GM10847 (cell line): Measurements from ENCODE around the gene TSPYL2.

ENCODE experiments used
- POLR2A ChIP-seq: IDR thresholded peaks from 2 replicates; pipeline ENCODE4 v1.6.1; 2011; ENCODE audit not compliant: insufficient read length; ENCODE audit errors: extremely low read depth

TSPYL2 gene

DNA sequence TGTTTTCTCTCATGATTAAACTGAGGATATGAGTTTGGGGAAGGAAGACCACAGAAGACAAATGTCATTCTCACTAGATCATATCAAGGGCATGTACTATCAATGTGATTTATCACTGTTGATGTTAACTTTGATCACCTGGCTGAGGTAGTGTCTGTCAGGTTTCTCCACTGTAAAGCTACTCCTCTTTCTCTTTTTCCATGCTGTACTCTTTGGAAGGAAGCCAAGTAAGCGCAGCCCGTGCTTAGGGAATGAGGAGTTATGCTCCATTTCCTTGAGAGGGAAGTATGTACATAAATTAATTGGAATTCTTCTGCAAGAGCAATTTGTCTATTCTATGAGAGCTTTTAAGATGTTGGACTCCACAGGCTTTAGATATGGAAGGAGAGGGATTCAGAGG lies 7.8 kb downstream of the TSPYL2 start:
- no peak for TF ChIP-seq POLR2A

GRCh38 chrX:53091354-53091753 lies 9.2 kb downstream of the TSPYL2 start:
- TF ChIP-seq POLR2A = no peak

GRCh38 chrX:53093177-53093655 lies 11.0 kb downstream of the TSPYL2 start:
- TF ChIP-seq POLR2A = no peak

DNA sequence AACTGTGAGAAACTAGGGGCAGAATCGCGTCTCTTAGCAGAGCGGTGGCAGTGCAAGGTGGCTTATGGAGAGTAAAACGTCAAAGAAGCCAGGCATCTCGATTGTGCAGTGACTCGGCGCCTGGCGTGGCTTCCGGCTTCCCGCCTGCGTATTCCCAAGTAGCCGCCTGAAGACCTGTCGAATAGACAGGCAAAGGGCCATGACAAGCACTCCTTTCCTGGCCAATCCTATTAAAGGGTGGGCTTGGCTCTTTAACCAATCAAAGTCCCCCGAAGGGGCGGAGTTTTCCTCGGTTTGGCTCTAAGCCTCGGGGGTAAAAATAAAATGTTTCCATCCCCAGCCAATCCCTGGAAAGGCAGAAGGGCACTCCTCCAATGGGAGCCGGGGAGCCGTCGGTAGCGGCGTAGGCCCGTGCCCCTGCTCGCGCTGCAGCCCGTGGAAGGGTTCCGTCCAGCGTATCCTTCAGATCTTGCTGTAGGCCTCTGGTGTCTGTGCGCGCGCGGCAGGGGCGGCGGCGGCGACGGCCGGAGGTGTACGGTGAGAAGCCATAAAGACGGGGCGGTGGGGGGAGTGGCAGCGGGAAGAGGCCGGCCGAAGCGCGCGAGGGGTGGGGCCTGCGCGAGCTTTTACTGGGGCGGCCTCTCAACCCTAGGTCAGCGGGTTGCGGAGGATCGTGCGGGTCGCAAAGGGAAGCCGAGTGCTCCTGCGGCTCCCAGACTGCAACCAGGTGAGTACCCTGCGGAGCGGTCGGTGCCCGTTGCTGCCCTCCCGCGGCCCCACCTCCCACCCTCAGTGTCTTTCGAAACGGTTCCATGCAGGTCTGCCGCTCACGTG lies 11.8 kb downstream of the TSPYL2 start, which contains the start of gene KANTR:
KANTR (plus strand) TSS at position 395 of the 834 bp plus-strand sequence. CDS start 30,131 bp downstream, outside the sequence.
- TF ChIP-seq POLR2A = no peak

DNA sequence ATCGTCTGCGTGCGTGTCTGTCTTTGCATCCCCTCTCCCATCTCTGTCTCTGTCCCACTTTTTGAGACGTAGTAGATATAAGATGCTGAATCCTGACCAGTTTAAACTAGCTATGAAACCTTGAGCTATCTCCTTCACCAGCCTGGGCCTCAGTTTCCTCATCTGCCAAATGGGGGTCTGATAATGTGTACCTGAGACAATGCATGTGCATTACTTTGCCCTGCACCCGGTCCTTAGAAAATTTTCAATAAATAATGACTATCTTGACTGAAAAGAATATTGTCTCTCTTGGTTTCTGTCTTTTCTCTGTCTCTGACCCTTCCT lies 12.4 kb downstream of the TSPYL2 start:
- TF ChIP-seq POLR2A = no peak

GRCh38 chrX:53095796-53096195 lies 13.6 kb downstream of the TSPYL2 start:
- no peak for TF ChIP-seq POLR2A

DNA sequence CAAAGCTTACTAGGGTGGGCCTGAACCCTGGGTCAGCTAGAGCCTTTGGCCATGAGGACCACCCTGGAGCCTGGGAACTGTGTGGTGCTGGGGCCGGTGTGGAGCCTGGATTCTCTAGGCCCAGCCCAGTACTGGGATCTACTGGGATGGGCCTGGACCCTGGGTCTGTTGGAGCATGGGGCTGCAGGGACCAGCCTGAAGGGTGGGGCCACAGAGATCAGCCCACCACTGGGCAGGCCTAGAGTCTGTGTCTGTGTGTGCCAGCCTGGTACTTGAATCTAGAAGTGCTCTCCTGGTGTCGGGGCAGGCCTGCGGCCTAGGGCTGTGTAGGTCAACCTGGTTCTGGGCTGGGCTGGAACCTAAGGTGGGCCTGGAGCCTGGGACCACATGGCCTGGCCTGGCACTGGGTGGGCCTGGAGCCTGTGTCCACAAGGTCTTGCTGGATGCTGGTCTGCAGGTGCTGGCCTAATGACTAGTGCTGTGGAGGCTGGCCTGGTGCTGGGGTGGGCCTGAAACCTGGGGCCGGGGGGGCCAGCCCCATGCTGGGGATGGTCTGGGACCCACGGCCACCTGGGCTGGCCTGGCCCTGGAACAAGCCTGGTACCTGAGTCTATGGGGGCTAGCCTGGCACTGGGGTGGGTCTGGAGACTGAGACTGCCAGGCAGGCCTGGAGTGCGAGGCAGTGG lies 32.8 kb downstream of the TSPYL2 start:
- no peak for TF ChIP-seq POLR2A

DNA sequence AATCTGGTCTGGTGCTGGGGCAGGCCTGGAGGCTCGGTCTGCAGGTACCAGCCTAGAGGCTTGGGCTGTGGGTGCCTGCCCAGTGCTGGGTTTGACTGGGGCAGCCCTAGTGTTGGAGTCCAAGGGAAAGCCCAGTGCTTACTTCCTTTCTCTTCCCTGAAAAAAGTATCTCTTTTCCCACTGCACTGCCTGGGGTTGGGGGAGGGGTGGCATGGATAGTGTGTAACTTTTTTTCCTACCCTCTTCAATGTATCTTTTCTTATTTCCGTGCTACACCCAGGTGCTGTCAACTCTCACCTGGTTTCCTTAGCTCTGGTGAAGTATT lies 33.3 kb downstream of the TSPYL2 start:
- no peak for TF ChIP-seq POLR2A

- TF ChIP-seq POLR2A = no peak
These were observed 33.9 kb downstream of the TSPYL2 start for GRCh38 chrX:53116101-53116500.

- TF ChIP-seq POLR2A = no peak
These were observed 39.8 kb downstream of the TSPYL2 start for GRCh38 chrX:53122013-53122412.

DNA sequence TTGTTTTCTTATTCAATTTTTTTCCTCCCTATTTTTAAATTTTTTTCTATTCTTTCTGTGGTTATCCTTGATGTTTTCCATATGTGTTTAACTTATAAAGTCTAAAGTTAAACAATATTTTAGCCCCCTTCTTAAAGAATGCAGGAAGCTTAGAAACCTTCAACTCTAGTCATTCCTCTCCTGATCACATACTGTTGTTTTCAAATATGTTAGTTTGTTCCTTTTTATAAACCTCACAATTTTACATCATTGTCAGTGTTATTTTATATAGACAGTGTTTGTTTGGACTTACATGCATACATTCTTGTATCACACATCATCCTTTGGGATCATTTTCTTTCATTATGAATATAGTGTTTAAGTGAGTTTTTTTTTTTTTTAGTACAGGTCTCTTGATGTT lies 43.3 kb downstream of the TSPYL2 start:
- no peak for TF ChIP-seq POLR2A

DNA sequence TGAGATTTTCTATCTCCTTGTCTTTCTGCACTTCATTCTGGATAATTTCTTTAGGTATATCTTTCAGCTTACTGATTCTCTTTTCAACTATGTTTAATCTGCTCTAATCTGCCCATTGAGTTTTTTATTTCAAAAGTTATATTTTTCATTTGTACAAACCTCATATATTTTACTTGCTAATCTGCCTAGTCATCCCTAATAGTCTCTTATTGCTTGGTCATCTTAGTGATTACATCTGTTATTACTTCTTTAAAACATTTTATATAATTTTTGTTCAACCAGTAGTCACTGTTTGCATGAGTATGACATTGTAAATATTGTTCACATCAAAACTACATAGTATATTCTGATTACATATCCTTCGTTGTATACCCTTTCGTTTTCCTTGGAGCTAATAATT lies 44.2 kb downstream of the TSPYL2 start:
- TF ChIP-seq POLR2A = no peak

GRCh38 chrX:53128097-53128749 lies 46.1 kb downstream of the TSPYL2 start:
- no peak for TF ChIP-seq POLR2A

DNA sequence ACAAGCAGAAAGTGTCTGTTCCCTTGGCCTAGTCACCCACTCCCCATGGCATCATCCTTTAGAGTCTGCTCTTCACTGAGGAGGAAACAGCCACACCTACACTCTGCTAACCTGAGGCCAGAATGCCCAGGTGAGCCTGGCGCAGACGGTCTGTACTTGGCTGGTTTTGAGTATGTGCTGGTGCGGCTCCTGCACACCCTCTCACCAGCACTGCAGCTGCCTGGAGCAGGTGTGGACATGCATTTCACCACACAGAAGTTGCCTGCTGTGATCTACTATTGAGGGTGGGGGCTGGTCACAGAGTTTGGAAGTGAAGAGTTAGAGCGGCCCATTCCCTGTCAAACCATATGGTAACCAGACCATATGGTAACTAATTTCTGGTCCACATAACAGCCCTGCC lies 51.2 kb downstream of the TSPYL2 start:
- TF ChIP-seq POLR2A = no peak

- TF ChIP-seq POLR2A = no peak
These were observed 53.4 kb downstream of the TSPYL2 start for GRCh38 chrX:53135581-53135980.
